Loucy (cell line): Measurements from ENCODE around the gene MYO5B.
A peak's percentile ranks its signal among the peaks of the same experiment; 100 is the strongest.

Experiments
- H2AFZ ChIP-seq: fragments of 200-600 bp; sonication (generic); 2 replicates; pipeline ENCODE4 v1.6.0; 2016; ENCODE audit warnings: antibody characterized with exemption, mild to moderate bottlenecking, low read length, moderate library complexity
- H3F3A ChIP-seq: fragments of 200-600 bp; 2 replicates; pipeline ENCODE4 v1.6.0; 2016; ENCODE audit warnings: antibody characterized with exemption, low read depth, mild to moderate bottlenecking
- H3K27me3 ChIP-seq: fragments of 200-600 bp; sonication (generic); 2 replicates; pipeline ENCODE4 v1.6.1; 2014; ENCODE audit warnings: low read length, mild to moderate bottlenecking; ENCODE audit not compliant: insufficient read depth, poor library complexity, severe bottlenecking
- H3K36me3 ChIP-seq: fragments of 200-600 bp; sonication (generic); 2 replicates; pipeline ENCODE4 v1.6.1; 2016; ENCODE audit warnings: low read length; ENCODE audit not compliant: insufficient read depth
- H3K4me1 ChIP-seq: fragments of 200-600 bp; sonication (generic); 2 replicates; pipeline ENCODE4 v1.5.1; 2014; ENCODE audit warnings: low read length, mild to moderate bottlenecking; ENCODE audit not compliant: insufficient read depth, poor library complexity, severe bottlenecking
- H3K4me2 ChIP-seq: fragments of 200-600 bp; sonication (generic); 2 replicates; pipeline ENCODE4 v1.6.0; 2014; ENCODE audit warnings: antibody characterized with exemption, low read length, low read depth, mild to moderate bottlenecking; ENCODE audit not compliant: poor library complexity, severe bottlenecking
- H3K4me3 ChIP-seq: fragments of 200-600 bp; sonication (generic); 2 replicates; pipeline ENCODE4 v1.5.1; 2014; ENCODE audit warnings: low read length, mild to moderate bottlenecking, mixed read lengths; ENCODE audit not compliant: poor library complexity, severe bottlenecking
- H3K79me2 ChIP-seq: fragments of 200-600 bp; sonication (generic); 2 replicates; pipeline ENCODE4 v1.6.1; 2014; ENCODE audit warnings: low read length; ENCODE audit not compliant: insufficient read depth
- H3K9ac ChIP-seq: fragments of 200-600 bp; sonication (generic); 2 replicates; pipeline ENCODE4 v1.6.0; 2014; ENCODE audit warnings: mild to moderate bottlenecking, low read depth, low read length, moderate library complexity; ENCODE audit not compliant: poor library complexity, severe bottlenecking
- H3K9me2 ChIP-seq: fragments of 200-600 bp; sonication (generic); replicated peaks from 2 replicates; pipeline ENCODE4 v1.6.1; 2016; ENCODE audit warnings: low read depth, low read length, mixed read lengths
- H3K9me3 ChIP-seq: fragments of 200-600 bp; sonication (generic); 2 replicates; pipeline ENCODE4 v1.6.1; 2014; ENCODE audit warnings: mild to moderate bottlenecking, antibody characterized with exemption, low read length, low read depth; ENCODE audit not compliant: insufficient read depth
- H4K20me1 ChIP-seq: fragments of 200-600 bp; sonication (generic); 2 replicates; pipeline ENCODE4 v1.6.0; 2014; ENCODE audit warnings: antibody characterized with exemption, low read length, mild to moderate bottlenecking; ENCODE audit not compliant: insufficient read depth, poor library complexity, severe bottlenecking
- EZH2phosphoT487 ChIP-seq: fragments of 200-600 bp; IDR thresholded peaks from 2 replicates; pipeline ENCODE4 v1.6.1; 2018; ENCODE audit warnings: antibody characterized with exemption, mild to moderate bottlenecking, moderate library complexity, borderline replicate concordance
- TF ChIP-seq, protein P1 (sequence below): fragments of 200-600 bp; sonication (generic); conservative IDR thresholded peaks from 2 replicates; pipeline ENCODE4 v1.5.1; 2014; ENCODE audit warnings: mild to moderate bottlenecking, antibody characterized with exemption, low read length

Gene MYO5B

DNA sequence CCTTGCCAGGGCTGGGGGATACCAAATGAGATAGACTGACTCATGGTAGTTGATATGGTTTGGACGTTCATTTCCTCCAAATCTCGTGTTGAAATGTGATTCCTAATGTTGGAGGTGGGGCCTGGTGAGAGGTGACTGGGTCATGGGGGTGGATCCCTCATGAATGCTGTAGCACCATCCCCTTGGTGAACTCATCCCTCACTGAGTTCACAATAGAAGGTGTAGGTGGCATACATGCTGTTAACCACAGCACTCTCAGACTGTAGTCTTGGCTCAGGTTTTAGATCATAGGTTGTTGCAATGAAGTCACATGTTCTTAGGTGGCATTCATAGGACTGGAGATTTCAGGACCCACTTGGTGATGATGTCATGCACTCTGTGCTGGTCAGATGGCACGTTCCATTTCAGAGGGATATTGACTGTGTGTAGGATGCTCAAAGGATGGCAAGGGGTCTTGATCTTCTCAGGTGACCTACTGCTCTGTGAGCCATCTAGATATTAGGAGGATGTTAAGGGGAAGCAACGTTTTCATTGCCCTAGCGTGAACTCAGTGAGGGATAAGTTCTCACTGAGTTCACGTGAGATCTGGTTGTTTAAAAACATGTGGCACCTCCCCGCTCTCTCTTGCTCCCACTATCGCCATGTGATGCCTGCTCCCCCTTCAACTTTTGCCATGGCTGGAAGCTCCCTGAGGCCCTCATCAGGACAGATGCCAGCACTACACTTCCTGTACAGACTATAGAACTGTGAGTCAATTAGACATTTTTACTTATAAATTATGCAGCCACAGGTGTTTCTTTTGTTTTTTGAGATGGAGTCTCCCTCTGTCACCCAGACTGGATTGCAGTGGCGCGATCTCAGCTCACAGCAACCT lies 307.8 kb downstream of the MYO5B start:
- Histone ChIP-seq H3F3A (no peaks in the 10 kb centered on the region), H3K4me1 (no peaks in the 10 kb centered on the region), H2AFZ (no peak overlapping the region), H3K9ac (no peak overlapping the region), H3K9me2 (no peaks in the 10 kb centered on the region), H3K79me2 (no peaks in the 10 kb centered on the region), H3K27me3 (no peaks in the 10 kb centered on the region), H3K36me3 (no peaks in the 10 kb centered on the region), H3K4me2 (no peak overlapping the region), H3K4me3 (no peak overlapping the region), H4K20me1 (no peaks in the 10 kb centered on the region), H3K9me3 (no peaks in the 10 kb centered on the region)
- TF ChIP-seq, protein P1, sequence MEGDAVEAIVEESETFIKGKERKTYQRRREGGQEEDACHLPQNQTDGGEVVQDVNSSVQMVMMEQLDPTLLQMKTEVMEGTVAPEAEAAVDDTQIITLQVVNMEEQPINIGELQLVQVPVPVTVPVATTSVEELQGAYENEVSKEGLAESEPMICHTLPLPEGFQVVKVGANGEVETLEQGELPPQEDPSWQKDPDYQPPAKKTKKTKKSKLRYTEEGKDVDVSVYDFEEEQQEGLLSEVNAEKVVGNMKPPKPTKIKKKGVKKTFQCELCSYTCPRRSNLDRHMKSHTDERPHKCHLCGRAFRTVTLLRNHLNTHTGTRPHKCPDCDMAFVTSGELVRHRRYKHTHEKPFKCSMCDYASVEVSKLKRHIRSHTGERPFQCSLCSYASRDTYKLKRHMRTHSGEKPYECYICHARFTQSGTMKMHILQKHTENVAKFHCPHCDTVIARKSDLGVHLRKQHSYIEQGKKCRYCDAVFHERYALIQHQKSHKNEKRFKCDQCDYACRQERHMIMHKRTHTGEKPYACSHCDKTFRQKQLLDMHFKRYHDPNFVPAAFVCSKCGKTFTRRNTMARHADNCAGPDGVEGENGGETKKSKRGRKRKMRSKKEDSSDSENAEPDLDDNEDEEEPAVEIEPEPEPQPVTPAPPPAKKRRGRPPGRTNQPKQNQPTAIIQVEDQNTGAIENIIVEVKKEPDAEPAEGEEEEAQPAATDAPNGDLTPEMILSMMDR, result peak; percentile 48
- TF ChIP-seq EZH2phosphoT487, result no peak

DNA sequence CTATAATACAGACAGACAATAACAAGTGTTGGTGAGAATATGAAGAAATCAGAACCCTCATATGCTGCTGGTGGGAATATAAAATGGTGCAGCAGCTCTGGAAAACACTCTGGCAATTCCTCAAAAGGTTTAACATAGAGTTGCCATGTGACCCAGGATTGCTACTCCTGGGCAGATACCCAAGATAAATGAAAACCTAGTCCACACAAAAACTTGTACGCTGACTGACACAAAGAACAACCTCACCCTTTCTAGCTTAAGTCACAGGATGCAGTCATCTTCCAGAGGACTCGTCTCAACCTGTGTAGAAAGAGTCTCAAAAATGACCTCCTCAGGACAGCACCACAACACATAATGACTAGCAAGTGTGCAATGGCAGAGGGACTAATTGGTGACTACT lies 310.0 kb downstream of the MYO5B start:
- Histone ChIP-seq H2AFZ (no peak overlapping the region), H3K27me3 (no peaks in the 10 kb centered on the region), H3K4me1 (no peaks in the 10 kb centered on the region), H4K20me1 (no peaks in the 10 kb centered on the region), H3K9me3 (no peaks in the 10 kb centered on the region), H3K79me2 (no peaks in the 10 kb centered on the region), H3F3A (no peaks in the 10 kb centered on the region), H3K9ac (no peak overlapping the region), H3K4me2 (no peak overlapping the region), H3K4me3 (no peak overlapping the region), H3K9me2 (no peaks in the 10 kb centered on the region), H3K36me3 (no peaks in the 10 kb centered on the region)
- no peak for TF ChIP-seq EZH2phosphoT487
- TF ChIP-seq, protein P1, result no peak

DNA sequence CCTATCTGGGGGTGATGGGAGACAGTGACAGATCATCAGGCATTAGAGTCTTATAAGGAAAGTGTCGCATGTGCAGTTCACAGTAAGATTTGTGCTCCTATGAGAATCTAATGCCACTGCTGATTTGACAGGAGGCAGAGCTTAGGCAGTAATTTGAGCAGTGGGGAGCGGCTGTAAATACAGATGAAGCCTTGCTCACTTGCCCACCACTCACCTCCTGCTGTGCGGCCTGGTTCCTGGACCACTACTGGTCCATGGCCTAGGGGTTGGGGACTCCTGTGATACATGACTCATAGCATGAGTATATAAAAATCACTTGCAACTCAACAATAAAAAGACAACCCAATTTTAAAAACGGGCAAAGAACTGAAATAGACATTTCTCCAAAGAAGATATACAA lies 310.5 kb downstream of the MYO5B start:
- Histone ChIP-seq H3F3A (no peaks in the 10 kb centered on the region), H3K4me1 (no peaks in the 10 kb centered on the region), H3K9me3 (no peaks in the 10 kb centered on the region), H3K27me3 (no peaks in the 10 kb centered on the region), H2AFZ (no peak overlapping the region), H3K36me3 (no peaks in the 10 kb centered on the region), H3K4me2 (no peak overlapping the region), H3K4me3 (no peak overlapping the region), H3K9me2 (no peaks in the 10 kb centered on the region), H3K9ac (no peak overlapping the region), H3K79me2 (no peaks in the 10 kb centered on the region), H4K20me1 (no peaks in the 10 kb centered on the region)
- no peak for TF ChIP-seq EZH2phosphoT487
- TF ChIP-seq, protein P1, result no peak
